DMS114 treated with DMSO at 0.1 percent for 48 hours (cell line): ENCODE data around the gene TSPAN1.
A peak's percentile ranks its signal among the peaks of the same experiment; 100 is the strongest.

ENCODE experiments used
- DNase-seq: peaks from one replicate; lab custom pipeline; 2025; ENCODE audit not compliant: unreplicated experiment; lab: John Stamatoyannopoulos, UW

Gene TSPAN1

GRCh38 chr1:46186076-46186475, 11.2 kb downstream of the TSPAN1 start:
- no peak for DNase-seq

DNA sequence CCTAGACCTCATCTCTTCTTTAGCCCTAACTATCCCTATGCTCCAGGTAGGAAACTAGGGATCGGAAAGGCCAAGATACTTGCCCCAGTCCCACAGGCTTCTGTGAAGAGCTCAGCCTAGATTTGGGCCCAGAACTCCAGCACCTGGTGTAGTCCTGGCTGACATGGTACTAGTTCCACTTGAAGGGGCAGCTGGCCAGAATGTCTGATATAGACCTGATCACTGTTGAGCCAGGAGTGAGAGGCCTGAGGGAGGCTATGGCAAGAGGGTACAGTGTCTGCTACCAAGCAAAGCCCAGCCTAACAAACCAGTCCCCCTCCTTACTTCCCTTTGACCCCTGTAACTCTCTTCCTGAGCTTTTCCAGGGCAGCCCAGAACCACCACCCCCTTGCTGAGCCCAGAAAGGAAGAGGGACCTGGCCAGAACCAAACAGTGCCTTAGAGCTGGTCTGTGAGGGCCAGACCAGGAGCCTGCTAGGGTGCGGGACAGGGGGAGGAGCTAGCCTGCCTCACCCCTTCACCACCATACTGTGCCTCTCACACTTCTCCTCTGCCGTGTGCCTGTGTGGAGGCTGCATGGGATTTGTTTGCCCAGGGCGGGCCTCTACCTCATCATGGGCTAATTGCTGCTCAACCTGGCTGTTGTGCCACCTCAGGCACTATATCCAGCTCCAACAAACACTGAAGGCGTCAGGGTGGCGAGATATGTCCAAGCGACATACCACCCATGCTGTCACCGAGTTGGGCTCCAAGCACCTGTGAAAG, 12.4 kb downstream of the TSPAN1 start:
- no peak for DNase-seq

GRCh38 chr1:46188295-46189030, 13.6 kb downstream of the TSPAN1 start:
- DNase-seq, result no peak

DNA sequence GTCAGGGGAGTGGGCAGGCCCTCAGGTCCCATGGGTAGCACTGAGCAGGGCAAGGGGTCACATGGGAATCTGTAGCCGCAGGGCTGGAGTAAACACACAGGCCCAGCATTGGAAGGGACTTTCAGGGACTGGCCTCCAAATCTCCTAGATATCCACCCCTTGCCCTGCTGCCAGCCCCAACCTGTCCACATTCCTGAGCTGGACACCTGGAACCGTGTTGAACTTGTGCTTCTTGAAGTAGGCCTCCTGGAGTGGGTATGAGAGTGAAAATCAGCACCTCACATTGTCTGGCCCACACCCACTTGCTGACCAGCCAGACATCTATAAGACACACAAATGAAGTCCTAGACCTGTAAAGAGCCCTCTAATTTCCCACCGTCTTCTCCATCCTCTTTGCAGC, 15.7 kb downstream of the TSPAN1 start:
- DNase-seq, result no peak

DNA sequence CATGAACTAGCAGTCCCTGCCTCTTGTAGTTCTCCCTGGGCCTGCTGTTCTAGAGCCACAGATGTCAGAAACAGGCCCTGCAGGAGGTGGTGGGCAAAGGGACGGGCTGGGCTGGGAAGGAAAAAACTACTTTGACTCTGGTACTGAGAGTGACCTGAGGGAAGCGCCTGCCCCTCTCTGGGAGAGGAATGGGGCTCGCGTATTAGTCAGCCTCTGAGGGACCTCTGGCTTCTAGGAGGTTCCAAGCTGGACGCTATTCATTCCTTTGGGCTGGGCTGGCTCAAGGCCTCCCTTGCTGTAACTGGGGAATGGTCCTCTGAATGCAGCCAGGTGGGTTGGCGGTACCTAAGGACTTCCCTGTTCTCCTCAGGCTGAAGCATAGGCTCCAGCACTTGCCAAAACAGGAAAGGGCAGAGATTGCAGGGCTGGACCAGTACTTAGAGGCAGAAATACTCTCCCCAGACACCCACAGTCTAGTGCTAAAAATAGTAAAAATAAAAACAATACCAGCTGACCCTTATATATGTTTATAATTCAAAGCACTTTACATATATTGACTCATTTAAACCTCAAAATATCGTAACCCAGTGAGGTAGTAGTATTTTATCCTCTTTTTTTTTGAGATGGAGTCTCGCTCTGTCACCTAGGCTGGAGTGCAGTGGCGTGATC, 16.3 kb downstream of the TSPAN1 start:
- no peak for DNase-seq

DNA sequence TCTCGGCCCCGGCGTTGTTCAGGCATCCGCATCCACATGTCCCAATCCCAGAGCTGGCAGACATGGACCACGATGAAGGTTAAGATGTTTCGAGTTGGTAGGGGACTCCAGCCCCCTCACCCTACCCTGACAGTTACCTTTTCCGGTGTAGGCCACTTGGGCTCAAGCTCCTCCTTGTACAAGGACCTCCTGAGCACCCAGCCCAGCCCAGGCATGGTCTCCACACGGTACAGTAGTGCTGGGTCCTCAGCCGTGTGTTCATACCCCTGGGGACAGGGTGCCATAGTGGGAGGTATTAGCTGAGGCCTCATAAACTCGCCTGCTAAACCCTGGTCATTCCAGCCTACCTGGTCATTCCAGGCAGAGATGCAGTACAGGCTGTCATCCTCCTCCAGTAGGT, 17.3 kb downstream of the TSPAN1 start:
- no peak for DNase-seq

- DNase-seq, result no peak
Measured at GRCh38 chr1:46193285-46193684, 18.4 kb downstream of the TSPAN1 start.

GRCh38 chr1:46193984-46194570, 19.2 kb downstream of the TSPAN1 start:
- no peak for DNase-seq

DNA sequence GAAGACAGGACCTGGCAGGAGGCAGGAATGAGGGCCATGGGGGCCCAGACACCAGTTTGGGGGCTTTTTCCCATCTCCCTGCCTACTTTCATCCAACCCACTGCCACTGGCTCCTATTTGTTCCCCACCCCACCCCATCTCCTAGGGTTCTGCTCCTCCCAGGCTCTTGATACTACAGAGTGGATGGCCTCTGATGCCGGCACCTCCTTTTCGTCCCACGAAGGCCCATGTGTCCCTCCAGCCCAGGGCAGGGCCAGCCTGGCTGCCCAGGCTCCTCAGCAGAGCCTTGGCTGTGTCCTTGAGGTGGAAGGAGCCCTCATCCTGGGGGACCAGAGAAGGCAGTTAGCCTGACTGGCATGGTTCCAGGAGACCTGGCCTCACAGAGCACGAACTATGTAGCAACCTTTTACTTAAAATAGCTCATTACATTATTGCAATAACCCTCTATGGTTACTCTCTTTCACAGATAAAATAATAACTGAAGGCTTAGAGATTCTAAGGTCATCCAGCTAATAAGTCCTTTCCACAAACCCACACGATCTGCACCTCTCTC, 19.8 kb downstream of the TSPAN1 start:
- no peak for DNase-seq

GRCh38 chr1:46196609-46197008, 21.7 kb downstream of the TSPAN1 start:
- DNase-seq, result no peak

- DNase-seq, result no peak
Measured at GRCh38 chr1:46197560-46197963, 22.7 kb downstream of the TSPAN1 start.

GRCh38 chr1:46197964-46198811, 23.3 kb downstream of the TSPAN1 start, which contains the start of gene POMGNT1:
Gene POMGNT1 (minus strand): TSS chr1:46198434. CDS start chr1:46197821, 613 bp downstream.
- DNase-seq, result peak; percentile 29

- DNase-seq, result no peak
Measured at GRCh38 chr1:46199233-46199749, 24.4 kb downstream of the TSPAN1 start.

- no peak for DNase-seq
Measured at GRCh38 chr1:46203738-46204405, 29.0 kb downstream of the TSPAN1 start.

- no peak for DNase-seq
Measured at GRCh38 chr1:46204406-46204742, 29.5 kb downstream of the TSPAN1 start.

DNA sequence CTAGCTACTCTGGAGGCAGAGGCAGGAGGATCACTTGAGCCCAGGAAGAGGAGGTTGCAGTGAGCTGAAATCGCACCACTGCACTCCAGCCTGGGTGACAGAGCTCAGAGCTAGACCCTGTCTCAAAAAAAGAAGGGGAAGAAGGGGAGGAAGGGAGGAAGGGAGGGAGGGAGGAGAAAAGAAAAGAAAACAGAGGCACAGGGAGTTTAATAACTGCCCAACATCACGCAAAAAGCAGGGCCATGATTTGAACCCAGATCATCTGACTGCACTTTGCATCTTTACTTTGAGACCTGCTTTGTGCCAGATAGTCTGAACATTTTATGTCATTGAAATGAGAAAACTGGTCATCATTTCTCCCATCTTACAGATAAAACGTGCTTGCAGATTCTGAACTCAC, 30.3 kb downstream of the TSPAN1 start:
- no peak for DNase-seq

- DNase-seq, result no peak
Measured at GRCh38 chr1:46205791-46206190, 30.9 kb downstream of the TSPAN1 start.

GRCh38 chr1:46206399-46206798, 31.5 kb downstream of the TSPAN1 start:
- DNase-seq, result no peak

GRCh38 chr1:46210561-46210960, 35.7 kb downstream of the TSPAN1 start:
- no peak for DNase-seq

DNA sequence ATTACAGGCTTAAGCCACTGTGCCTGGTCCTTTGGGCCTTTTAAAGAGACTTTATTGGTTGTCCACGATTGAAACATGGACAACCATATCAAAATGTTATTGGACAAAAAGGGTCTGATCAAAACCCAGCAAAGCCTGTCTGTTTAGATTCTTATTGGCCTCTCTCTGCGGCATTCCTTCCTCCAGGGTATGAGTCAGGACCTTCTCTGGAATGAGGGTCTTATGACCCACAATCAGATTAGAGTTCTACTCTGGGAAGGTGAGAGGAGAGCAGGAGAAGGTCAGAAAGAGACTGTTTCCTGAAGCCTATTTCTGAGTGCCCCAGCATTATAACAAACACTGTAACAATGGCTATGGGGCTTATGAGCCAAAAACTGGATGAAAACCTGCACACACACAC, 36.2 kb downstream of the TSPAN1 start:
- DNase-seq, result no peak
